HL-60/S4 (cell line): ENCODE data around the gene LSP1.
"Not testable (repeated sequence)": the region's sequence is repeated elsewhere in the genome, so short reads cannot be mapped to it uniquely, and the experiment has no call there.

Experiments
- in situ Hi-C: fragments of 300-500 bp; cut with MboI; formaldehyde crosslinking; loops from 2 replicates; pipeline ENCODE4 v1.14.3; 2022; ENCODE audit warnings: low sequenced_read_pairs

The LSP1 gene

GRCh38 chr11:1873048-1873812, 20.3 kb downstream of the LSP1 start:
- in situ Hi-C loops = no loop called here

GRCh38 chr11:1873813-1874150, 20.9 kb downstream of the LSP1 start:
- in situ Hi-C loops = not testable (repeated sequence)

- in situ Hi-C loops = not testable (repeated sequence)
Observed at GRCh38 chr11:1874441-1875092, 21.7 kb downstream of the LSP1 start.

- in situ Hi-C loops = no loop called here
Observed at GRCh38 chr11:1875093-1875850, 22.4 kb downstream of the LSP1 start.

GRCh38 chr11:1875851-1876301, 23.0 kb downstream of the LSP1 start:
- in situ Hi-C loops = not testable (repeated sequence)

DNA sequence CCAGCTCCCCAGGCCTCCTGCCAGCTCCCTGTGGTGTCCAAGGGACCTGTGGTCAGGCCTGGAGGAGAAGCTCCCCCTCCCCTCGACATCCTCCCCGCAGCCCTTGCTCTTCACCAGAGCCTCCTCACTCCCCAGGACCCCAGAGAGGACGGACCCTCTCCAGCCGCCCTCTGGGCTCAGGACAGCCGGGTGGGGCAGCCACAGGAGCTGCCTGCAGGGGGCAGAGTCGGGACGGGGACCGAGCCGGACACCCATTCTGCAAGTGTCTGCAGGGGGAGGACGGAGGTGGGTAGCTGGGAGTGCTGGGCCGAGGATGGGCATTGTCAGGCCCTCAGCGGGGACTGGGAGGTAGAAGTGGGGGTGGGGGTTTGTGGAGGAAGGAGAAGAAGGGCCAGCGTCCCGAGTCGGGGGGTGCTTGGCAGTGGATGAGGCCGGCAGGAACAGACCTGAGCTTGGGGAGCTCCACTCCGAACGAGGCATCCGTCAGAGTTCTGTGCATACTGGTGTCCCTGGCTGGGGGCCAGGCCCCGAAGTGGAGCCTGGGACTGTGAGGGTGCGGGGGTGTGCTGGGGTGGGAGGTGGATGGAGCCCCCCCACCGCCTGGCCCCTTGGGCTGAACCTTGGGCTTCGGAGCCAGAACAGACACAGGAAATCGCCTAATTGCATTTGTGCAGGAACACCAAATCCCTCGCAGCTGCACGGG, 23.6 kb downstream of the LSP1 start:
- in situ Hi-C loops = no loop called here

- in situ Hi-C loops = no loop called here
Observed at GRCh38 chr11:1877211-1878136, 24.6 kb downstream of the LSP1 start.

DNA sequence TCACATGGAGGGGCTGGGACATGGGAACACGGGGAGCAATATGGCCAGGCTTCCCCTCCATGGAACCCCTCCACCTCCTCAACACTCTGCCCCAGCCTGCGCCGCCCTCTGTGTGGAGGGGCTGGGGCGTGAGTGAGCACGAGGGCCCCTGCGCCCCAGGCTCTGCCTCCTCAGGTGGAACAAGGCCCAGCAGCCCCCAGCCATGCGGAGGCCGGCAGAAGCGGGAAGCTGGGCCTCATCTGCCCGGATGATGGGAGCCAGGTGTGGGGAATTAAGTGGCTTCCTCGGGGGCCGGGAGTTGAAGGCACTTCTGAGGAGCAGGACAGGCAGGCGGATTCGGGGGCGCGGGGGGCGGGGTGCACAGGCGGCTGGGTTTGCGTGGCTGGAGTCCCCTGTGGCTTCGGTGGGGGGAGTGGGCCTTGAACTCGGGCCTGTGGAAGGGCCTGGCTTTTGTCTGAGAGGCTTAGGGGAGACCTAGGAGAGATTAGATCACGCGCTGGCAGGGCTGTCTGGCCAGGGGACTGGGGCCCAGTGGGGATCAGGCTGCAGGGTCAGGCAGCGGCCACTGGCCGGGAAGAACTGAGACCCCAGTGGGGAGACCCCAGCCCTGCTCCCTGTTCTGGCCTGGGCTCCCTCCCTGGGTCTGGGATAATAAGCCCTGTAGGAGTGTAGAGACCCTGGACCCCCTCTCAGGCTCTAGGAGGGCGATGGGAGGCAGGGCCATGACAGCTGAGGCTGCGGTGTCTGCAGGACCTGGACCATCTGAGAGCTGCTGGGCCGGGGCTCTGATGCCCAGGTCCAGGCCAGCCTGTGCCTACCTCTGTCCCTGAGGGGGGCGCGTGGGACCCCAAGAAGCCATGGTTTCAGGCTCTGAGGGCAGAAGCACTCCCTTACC, 25.5 kb downstream of the LSP1 start:
- in situ Hi-C loops = no loop called here

GRCh38 chr11:1879342-1879940, 26.6 kb downstream of the LSP1 start:
- in situ Hi-C loops = no loop called here

DNA sequence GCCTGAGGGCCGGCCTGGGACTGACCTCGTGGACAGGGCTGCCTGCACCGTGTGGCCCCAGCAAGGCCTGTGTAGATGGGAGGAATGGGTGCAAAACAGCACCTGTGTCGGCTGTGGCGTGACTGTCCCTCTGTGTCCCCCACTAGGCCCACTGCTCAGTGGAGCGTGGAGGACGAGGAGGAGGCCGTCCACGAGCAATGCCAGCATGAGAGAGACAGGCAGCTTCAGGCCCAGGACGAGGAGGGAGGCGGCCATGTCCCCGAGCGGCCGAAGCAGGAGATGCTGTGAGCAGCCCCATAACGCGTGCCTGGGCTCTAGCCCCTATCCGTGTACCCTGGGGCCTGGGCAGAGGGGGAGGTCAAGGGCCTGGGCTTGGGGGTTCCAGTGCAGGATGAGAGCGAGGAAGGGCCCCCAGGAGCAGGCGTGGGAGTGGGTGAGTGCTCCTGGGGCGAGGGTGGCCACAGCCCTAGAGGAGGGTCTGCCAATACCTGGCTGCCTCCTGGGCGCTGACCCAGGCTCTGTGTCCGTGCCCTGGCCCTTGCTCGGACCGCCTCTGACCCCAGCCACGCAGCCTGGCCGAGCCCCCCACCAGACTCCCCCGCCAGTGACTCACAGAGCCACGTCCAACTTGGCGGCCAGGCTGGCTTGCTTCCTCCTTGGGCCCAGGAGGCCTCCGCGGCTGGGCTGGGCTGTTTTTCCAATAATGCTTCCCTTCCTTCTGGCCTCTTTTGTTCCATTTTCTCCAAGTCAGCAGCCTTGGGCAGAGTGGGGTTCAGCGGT, 27.2 kb downstream of the LSP1 start:
- in situ Hi-C loops = no loop called here

- in situ Hi-C loops = no loop called here
Observed at GRCh38 chr11:1880746-1881441, 28.0 kb downstream of the LSP1 start.

GRCh38 chr11:1881442-1882264, 28.8 kb downstream of the LSP1 start:
- in situ Hi-C loops = no loop called here

DNA sequence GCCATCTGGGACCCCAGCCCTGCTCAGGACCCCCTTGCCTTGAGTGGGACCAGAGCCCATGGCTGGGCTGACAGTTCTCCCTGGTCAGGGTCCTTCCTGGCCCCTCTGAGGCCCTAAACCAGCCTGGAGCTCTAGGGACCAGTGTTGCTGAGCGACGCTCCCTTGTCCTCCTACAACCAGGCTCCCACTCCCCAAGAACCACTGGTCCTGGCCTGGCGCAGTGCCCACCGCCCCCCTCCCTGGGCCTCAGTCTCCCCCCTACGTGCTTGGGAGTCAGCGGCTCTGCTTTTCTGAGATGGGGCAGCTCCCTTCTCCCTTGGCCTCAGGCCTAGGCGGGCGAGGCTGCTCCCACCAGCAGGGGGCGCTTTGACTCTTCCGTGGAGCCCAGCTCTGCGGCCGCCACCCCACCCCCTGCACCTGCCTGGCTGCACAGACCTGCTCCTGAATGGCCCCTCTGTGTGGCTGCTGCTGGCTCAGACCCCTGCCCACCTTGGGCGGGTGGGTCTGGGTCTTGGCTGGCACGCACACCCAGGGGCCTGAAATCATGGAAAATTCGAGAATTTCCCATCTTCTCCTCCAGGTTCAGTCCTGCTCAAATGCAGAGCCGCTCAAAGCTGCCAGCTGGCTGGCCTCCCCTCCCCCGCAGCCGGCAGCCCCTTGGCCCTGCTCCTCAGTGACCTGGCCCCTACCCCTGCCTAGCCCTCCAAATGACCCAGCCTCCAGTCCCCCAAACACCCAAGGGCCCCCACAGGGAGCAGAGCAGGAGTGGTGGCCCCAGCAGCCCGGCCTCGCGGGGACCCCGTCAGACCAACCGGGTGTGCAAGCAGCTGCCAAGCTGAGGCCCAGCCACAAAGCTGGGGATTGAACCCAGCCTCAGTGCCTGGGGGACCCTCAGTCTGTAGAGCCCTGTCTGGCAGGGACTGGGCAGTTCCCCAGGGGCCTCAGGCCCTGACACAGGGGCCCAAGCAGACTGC, 29.7 kb downstream of the LSP1 start:
- in situ Hi-C loops = no loop called here

GRCh38 chr11:1883346-1884302, 30.7 kb downstream of the LSP1 start:
- in situ Hi-C loops = no loop called here
